A673 (cell line): Measurements from ENCODE around the gene PDE6A. TPM values are rescaled to one million over a fixed set of nuclear protein-coding genes. Genes with fewer than 3 reads are reported as not detected.

Source experiments
- BruUV-seq: library from RNA; stranded (reverse); fragments of 400-500 nt; replicated peaks from 2 replicates; lab custom pipeline; 2021; lab: Mats Ljungman, UMichigan
- CTCF ChIA-PET: fragments of 300-600 bp; sonication (Branson Sonifier 250); formaldehyde crosslinking; loops from one replicate; lab custom pipeline; 2022; ENCODE audit warnings: antibody characterized with exemption; lab: Charles Lee
- POLR2A ChIA-PET: fragments of 300-600 bp; sonication (Branson Sonifier 250); formaldehyde crosslinking; loops from one replicate; lab custom pipeline; 2022; ENCODE audit warnings: antibody characterized with exemption; ENCODE audit not compliant: low non-redundant PET; lab: Charles Lee
- DNase-seq: peaks from one replicate; pipeline ENCODE4 v3.0.0-alpha.2; 2015; ENCODE audit warnings: low spot score
- H3K27ac ChIP-seq: fragments of 200-600 bp; sonication (generic); 2 replicates; pipeline ENCODE4 v1.5.1; 2016; ENCODE audit warnings: mixed run types, low read depth, mild to moderate bottlenecking, mixed read lengths, antibody characterized with exemption, low read length; ENCODE audit not compliant: poor library complexity, severe bottlenecking
- H3K27me3 ChIP-seq: fragments of 200-600 bp; sonication (generic); replicated peaks from 2 replicates; pipeline ENCODE4 v1.6.1; 2017; ENCODE audit warnings: mixed run types, low read depth, mild to moderate bottlenecking, mixed read lengths, antibody characterized with exemption, low read length; ENCODE audit not compliant: insufficient read depth, poor library complexity
- H3K36me3 ChIP-seq: fragments of 200-600 bp; sonication (generic); 2 replicates; pipeline ENCODE4 v1.6.1; 2016; ENCODE audit warnings: mixed run types, mild to moderate bottlenecking, mixed read lengths, antibody characterized with exemption, low read length; ENCODE audit not compliant: insufficient read depth, poor library complexity, severe bottlenecking
- H3K4me1 ChIP-seq: fragments of 200-600 bp; sonication (generic); 2 replicates; pipeline ENCODE4 v1.6.1; 2017; ENCODE audit warnings: mixed run types, mild to moderate bottlenecking, mixed read lengths, antibody characterized with exemption, low read length; ENCODE audit not compliant: insufficient read depth, poor library complexity, severe bottlenecking
- H3K4me3 ChIP-seq: fragments of 200-600 bp; sonication (generic); 2 replicates; pipeline ENCODE4 v1.5.1; 2016; ENCODE audit warnings: low read depth, mixed run types, mild to moderate bottlenecking, mixed read lengths, low read length; ENCODE audit not compliant: poor library complexity, severe bottlenecking
- H3K9me3 ChIP-seq: fragments of 200-600 bp; sonication (generic); 2 replicates; pipeline ENCODE4 v1.6.1; 2016; ENCODE audit warnings: mixed run types, low read depth, mild to moderate bottlenecking, mixed read lengths, antibody characterized with exemption, low read length; ENCODE audit not compliant: poor library complexity, severe bottlenecking
- CTCF ChIP-seq: fragments of 300-800, 200-600 bp; sonication (generic); conservative IDR thresholded peaks from 2 replicates; pipeline ENCODE4 v1.5.1; 2017; ENCODE audit warnings: low read depth, mild to moderate bottlenecking, antibody characterized with exemption, low read length, moderate library complexity, mixed read lengths
- EZH2 ChIP-seq: fragments of 200-600 bp; sonication (generic); IDR thresholded peaks from 2 replicates; pipeline ENCODE4 v1.6.1; 2017; ENCODE audit warnings: borderline replicate concordance, low read depth, mild to moderate bottlenecking, mixed read lengths, antibody characterized with exemption, low read length; ENCODE audit not compliant: poor library complexity, severe bottlenecking
- intact Hi-C: fragments of 100-400 bp; cut with micrococcal nuclease; formaldehyde crosslinking; loops from one replicate; pipeline ENCODE4 v1.10.0; 2022; ENCODE audit not compliant: unreplicated experiment
- total RNA-seq: library from RNA; stranded (reverse); gene quantifications from 2 replicates; pipeline ENCODE4 v1.2.3, GENCODE V29; 2021

The PDE6A gene
- total RNA-seq, 1 experiment from 2014 or later, result 0.49 TPM

DNA sequence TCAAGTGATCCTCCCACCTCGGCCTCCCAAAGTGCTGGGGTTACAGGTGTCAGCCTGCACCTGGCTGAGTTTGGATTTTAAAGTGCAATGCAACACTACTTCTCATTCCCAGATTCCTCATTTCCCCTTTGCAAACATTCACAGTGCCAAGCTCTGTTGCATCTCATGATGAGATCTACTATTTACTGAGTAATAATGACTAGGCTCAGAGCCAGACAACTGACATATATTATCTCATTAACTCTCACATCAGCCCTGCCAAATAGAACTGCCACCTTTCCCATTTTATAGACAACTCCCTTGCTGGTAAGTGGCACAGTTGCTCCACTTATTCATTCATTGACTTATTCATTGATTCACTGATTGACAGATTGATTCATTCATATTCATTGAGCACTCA lies 7.0 kb downstream of the PDE6A start:
- no peaks in the 10 kb centered on the region for H3K27me3 ChIP-seq
- CTCF ChIA-PET, result interaction anchor here (1.2 kb wide), 2 partner anchors 22 to 24 kb away, joined by 3 read pairs; no protein-coding TSS in a partner anchor
- DNase-seq, result peak; percentile 94

DNA sequence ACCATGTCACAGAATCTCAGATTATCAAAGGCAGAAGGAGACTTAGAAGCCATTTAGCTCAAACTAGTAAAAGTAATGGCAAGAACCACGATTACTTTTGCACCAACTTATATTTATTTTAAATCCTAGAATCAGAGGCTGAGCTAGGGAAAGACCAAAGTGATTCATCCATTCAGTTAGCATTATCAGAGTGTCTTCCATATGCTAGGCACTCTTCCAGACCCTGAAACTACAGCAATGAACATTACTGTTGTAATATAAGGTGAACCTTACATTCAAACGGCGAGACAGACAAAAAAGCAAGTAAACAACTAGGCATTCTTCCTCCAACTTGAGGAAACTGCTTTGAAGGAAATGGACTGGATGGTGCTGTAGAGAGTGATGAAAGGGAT lies 7.9 kb downstream of the PDE6A start:
- BruUV-seq, result TSS peak; percentile 72
- TF ChIP-seq CTCF (no peak), EZH2 (no peak)
- intact Hi-C loops, result loop anchor here (2.0 kb wide), 2 partner anchors 24 to 100 kb away; partner anchors contain the start of gene SLC26A2
- no peaks in the 10 kb centered on the region for H3K9me3 ChIP-seq
- H3K36me3 ChIP-seq, result no peaks in the 10 kb centered on the region
- CTCF ChIA-PET, result interaction anchor here (1.2 to 1.6 kb wide), 4 partner anchors 21 to 99 kb away, joined by 3 to 12 read pairs (median 5); no protein-coding TSS in a partner anchor
- H3K4me1 ChIP-seq, result peaks cover 83% of the 10 kb centered on the region
- H3K27me3 ChIP-seq, result no peaks in the 10 kb centered on the region
- peak overlapping the region; percentile 98 for H3K27ac ChIP-seq
- H3K4me3 ChIP-seq, result no peak overlapping the region
- no peak for DNase-seq
- POLR2A ChIA-PET, result interaction anchor here (0.6 to 1.3 kb wide), 2 partner anchors 16 to 95 kb away, joined by 3 to 10 read pairs; no protein-coding TSS in a partner anchor

More for the DNA sequence above, 7.0 kb downstream of the PDE6A start:
- POLR2A ChIA-PET, result interaction anchor here (0.6 to 1.0 kb wide), 2 partner anchors 23 to 72 kb away, joined by 4 to 5 read pairs; partner anchors contain the start of gene SLC26A2
- Histone ChIP-seq H3K4me1 (peaks cover 78% of the 10 kb centered on the region), H3K9me3 (no peaks in the 10 kb centered on the region), H3K36me3 (no peaks in the 10 kb centered on the region), H3K4me3 (no peak overlapping the region), H3K27ac (peak overlapping the region; percentile 98)
- TF ChIP-seq CTCF, result no peak
- BruUV-seq, result no TSS peak
- intact Hi-C loops, result loop anchor here (2.0 kb wide), 2 partner anchors 23 to 101 kb away; partner anchors contain the start of gene SLC26A2

- intact Hi-C loops, result loop anchor here (2.0 kb wide), 2 partner anchors 25 to 99 kb away; partner anchors contain the start of gene SLC26A2
- H3K27me3 ChIP-seq, result no peaks in the 10 kb centered on the region
- ChIA-PET CTCF (interaction anchor here (0.6 to 1.6 kb wide), 6 partner anchors 23 to 102 kb away, joined by 3 to 16 read pairs (median 6); no protein-coding TSS in a partner anchor), POLR2A (interaction anchor here (0.6 to 1.3 kb wide), 3 partner anchors 15 to 95 kb away, joined by 3 to 10 read pairs (median 4); no protein-coding TSS in a partner anchor)
- peaks cover 86% of the 10 kb centered on the region for H3K4me1 ChIP-seq
- TF ChIP-seq EZH2 (no peak), CTCF (no peak)
- peak; percentile 94 for DNase-seq
- BruUV-seq, result no TSS peak
- H3K27ac ChIP-seq, result peak overlapping the region; percentile 98
- H3K9me3 ChIP-seq, result no peaks in the 10 kb centered on the region
- no peaks in the 10 kb centered on the region for H3K36me3 ChIP-seq
- H3K4me3 ChIP-seq, result no peak overlapping the region
Measured at GRCh38 chr5:149936044-149936699, 8.4 kb downstream of the PDE6A start.
